Heart left ventricle (tissue), 16 donors: ENCODE data around the gene RIN2. TPM values are rescaled to one million over a fixed set of nuclear protein-coding genes. Genes with fewer than 3 reads are reported as not detected.
A peak's percentile ranks its signal among the peaks of the same experiment; 100 is the strongest.

Experiments
- ATAC-seq, 4 donors: fragments of 200-7000 bp; cut with Tn5 transposase; one replicate each; pipeline ENCODE4 v1.9.1; 2020 to 2022; ENCODE audit warnings: moderate library complexity in 4 of 4, mild to moderate bottlenecking in 3 of 4, moderate number of reproducible peaks in 1 of 4
- DNase-seq, 5 donors: peaks; one replicate each; pipeline ENCODE4 v3.0.0-alpha.2; 2020
- H3K27ac ChIP-seq, 12 donors: fragments of 200-600 bp; sonication (generic) in 4 of 12; one replicate each; pipeline versions ENCODE4 v1.5.0 to v1.8.0; 2016 to 2022; ENCODE audit warnings: mild to moderate bottlenecking in 2 of 12
- H3K27me3 ChIP-seq, 9 donors: fragments of 200-600 bp; sonication (generic) in 2 of 9; one replicate each; pipeline versions ENCODE4 v1.5.1 to v1.8.0; 2016 to 2022; ENCODE audit warnings: mild to moderate bottlenecking in 3 of 9
- H3K36me3 ChIP-seq, 9 donors: fragments of 200-600 bp; sonication (generic) in 2 of 9; one replicate each; pipeline versions ENCODE4 v1.5.0 to v1.8.0; 2018 to 2022; ENCODE audit warnings: mild to moderate bottlenecking in 2 of 9
- H3K4me1 ChIP-seq, 12 donors: fragments of 200-600 bp; sonication (generic) in 4 of 12; one replicate each; pipeline versions ENCODE4 v1.5.0 to v1.8.0; 2016 to 2022; ENCODE audit warnings: mild to moderate bottlenecking in 3 of 12
- H3K4me3 ChIP-seq, 12 donors: fragments of 200-600 bp; sonication (generic) in 4 of 12; one replicate each; pipeline versions ENCODE4 v1.5.0 to v1.8.0; 2017 to 2022; ENCODE audit warnings: mild to moderate bottlenecking in 9 of 12, moderate library complexity in 4 of 12
- H3K9me3 ChIP-seq, 12 donors: fragments of 200-600 bp; sonication (generic) in 4 of 12; one replicate each; pipeline versions ENCODE4 v1.5.0 to v1.8.0; 2016 to 2022; ENCODE audit warnings: mild to moderate bottlenecking in 1 of 12
- CTCF ChIP-seq, 12 donors: fragments of 200-600 bp; sonication (generic) in 4 of 12; IDR thresholded peaks; one replicate each; pipeline versions ENCODE4 v1.5.0 to v1.8.0; 2018 to 2022; ENCODE audit warnings: antibody characterized with exemption in 12 of 12, mild to moderate bottlenecking in 5 of 12
- POLR2A ChIP-seq, 2 donors: fragments of 450-650 bp; IDR thresholded peaks; one replicate each; pipeline ENCODE4 v1.6.1; 2017; ENCODE audit warnings: antibody characterized with exemption in 2 of 2, mild to moderate bottlenecking in 2 of 2, moderate library complexity in 2 of 2
- WGBS, 4 donors: extraction: QIAGEN DNeasy Blood & Tissue Kit in 2 of 4; methylation state at CpG; one replicate each; pipeline versions ENCODE4 v1.1.5 to v1.1.7; 2013 to 2018; 5-methylcytosine and 5-hydroxymethylcytosine counted together
- intact Hi-C, 10 donors: fragments of 100-400 bp; cut with DNase I; formaldehyde crosslinking; loops; one replicate each; pipeline versions ENCODE4 v1.11.1 to v1.14.2; 2022
- polyA plus RNA-seq, 2 donors: library from polyadenylated mRNA; stranded (reverse); fragments of 200-250 nt; gene quantifications; one replicate each; pipeline ENCODE4 v1.2.3, GENCODE V29; 2013
- total RNA-seq, 9 donors: library from RNA; depleted of rRNA in 2 of 9; stranded (reverse); fragments of >200 nt in 2 of 9; fragmentation: NEBNext Ultra II Directional in 3 of 9; extraction: Animal tissue kit (Norgen Biotek cat#: 25700) in 3 of 9; gene quantifications; one replicate each; pipeline versions ENCODE4 v1.1.0 to v1.2.4, GENCODE V29; 2016 to 2023
- donor health status: ischemic (EF 13 %, LVEDD 7.1; RV severe dilation, severe dysfunction).
- donor health status: healthy with polysubstance abuse.
- donor health status: DM: no; HTN: yes; CAD: no.
- donor health status: DM: no; HTN: no; CAD: no.
- donor health status: ischemic (EF 25% LVEDD 6.9; RV normal size, moderate dysfunction).
- donor health status: ischemic (EF 25% LVEDD 5.7; RV mildly dilated, moderate dysfunction).
- donor health status: healthy.
- donor health status: DM: yes; HTN: yes; CAD: no.
- donor health status: ischemic (EF 35%, LVEDD 5.7; RV mildly dilated, moderate dysfunction).
- donor health status: nonischemic (EF 11% LVEDD 7.7; RV severe dilation, severe dysfunction).
- donor health status: DM: yes; HTN: yes; CAD: no.
- donor health status: PGD.
- donor health status: ischemic (EF 29% LVEDD 5.4; RV normal size, mild dysfunction).
- donor health status: nonischemic (EF 23%, LVEDD 6.1; RV moderate dilation, normal function).

RIN2 gene
- total and polyA plus RNA-seq, 11 donors: 15.0 to 76.5 (median 56.7) TPM

- Histone ChIP-seq H3K9me3 (no peaks in the 10 kb centered on the region), H3K27me3 (no peaks in the 10 kb centered on the region), H3K36me3 (no peaks in the 10 kb centered on the region), H3K27ac (no peak overlapping the region), H3K4me3 (no peak overlapping the region), H3K4me1 (peaks cover 0 to 31% (median 16%) of the 10 kb centered on the region in 12 donors)
- WGBS, 4 donors: 77 to 84% (median 79%) methylated on average over 4 of the region's 4 CpGs
- ATAC-seq (peak in 1 of 4 donors; percentile 46), DNase-seq (no peak)
- intact Hi-C loops: loop anchor here in 1 of 10 donors (5.0 kb wide), 1 partner anchor 45 kb away; no protein-coding TSS in a partner anchor
- no peak for TF ChIP-seq CTCF (IDR thresholded peaks at IDR 0.05)
- no peak for TF ChIP-seq POLR2A (IDR thresholded peaks at IDR 0.05)
Measured at GRCh38 chr20:19737025-19737424, 21.0 kb upstream of the RIN2 start.

GRCh38 chr20:19738951-19739350 is 19.1 kb upstream of the RIN2 start:
- no peak for ATAC-seq
- Histone ChIP-seq H3K36me3 (no peaks in the 10 kb centered on the region), H3K4me1 (peaks cover 0 to 38% (median 16%) of the 10 kb centered on the region in 12 donors), H3K9me3 (no peaks in the 10 kb centered on the region), H3K27ac (no peak overlapping the region), H3K27me3 (no peaks in the 10 kb centered on the region), H3K4me3 (no peak overlapping the region)
- no peak for TF ChIP-seq POLR2A (IDR thresholded peaks at IDR 0.05)
- TF ChIP-seq CTCF (IDR thresholded peaks at IDR 0.05): no peak
- no peak for DNase-seq
- 95 to 97% (median 96%) methylated on average over 5 of the region's 5 CpGs for WGBS, 4 donors
- intact Hi-C loops: loop anchor here in 1 of 10 donors (5.0 kb wide), 1 partner anchor 47 kb away; no protein-coding TSS in a partner anchor

GRCh38 chr20:19739351-19739750 is 18.7 kb upstream of the RIN2 start:
- no peaks in the 10 kb centered on the region for H3K27me3 ChIP-seq
- intact Hi-C loops: loop anchor here in 1 of 10 donors (5.0 kb wide), 1 partner anchor 47 kb away; no protein-coding TSS in a partner anchor
- H3K27ac ChIP-seq: no peak overlapping the region
- DNase-seq (no peak), ATAC-seq (no peak)
- H3K9me3 ChIP-seq: no peaks in the 10 kb centered on the region
- TF ChIP-seq CTCF (IDR thresholded peaks at IDR 0.05) (no peak), POLR2A (IDR thresholded peaks at IDR 0.05) (no peak)
- 94 to 97% (median 96%) methylated on average over 9 to 10 of the region's 10 CpGs for WGBS, 4 donors
- H3K4me1 ChIP-seq: peaks cover 0 to 35% (median 15%) of the 10 kb centered on the region in 12 donors
- H3K4me3 ChIP-seq: no peak overlapping the region
- H3K36me3 ChIP-seq: no peaks in the 10 kb centered on the region

GRCh38 chr20:19740512-19740911 is 17.5 kb upstream of the RIN2 start:
- Histone ChIP-seq H3K27ac (no peak overlapping the region), H3K36me3 (no peaks in the 10 kb centered on the region), H3K4me1 (peaks cover 0 to 24% (median 4%) of the 10 kb centered on the region in 12 donors), H3K9me3 (peaks cover 0 to 4% (median 0%) of the 10 kb centered on the region in 12 donors), H3K27me3 (no peaks in the 10 kb centered on the region), H3K4me3 (no peak overlapping the region)
- ATAC-seq (no peak), DNase-seq (no peak)
- intact Hi-C loops: loop anchor here in 1 of 10 donors (5.0 kb wide), 1 partner anchor 43 kb away; no protein-coding TSS in a partner anchor
- no peak for TF ChIP-seq CTCF (IDR thresholded peaks at IDR 0.05)
- TF ChIP-seq POLR2A (IDR thresholded peaks at IDR 0.05): no peak
- 59 to 94% (median 73%) methylated on average over 3 of the region's 3 CpGs for WGBS, 4 donors
